Activated B cell treated with CpG ODN at 0.5 μM for 24 hours (primary cell): ENCODE measurements around the gene CELF4. TPM values are rescaled to one million over a fixed set of nuclear protein-coding genes. Genes with fewer than 3 reads are reported as not detected.

ENCODE experiments used
- ATAC-seq: fragments of 200-7000 bp; cut with Tn5 transposase; one replicate; pipeline ENCODE4 v1.10.0; 2021; ENCODE audit warnings: low read depth, mild to moderate bottlenecking, moderate library complexity
- CTCF ChIA-PET: fragments of 350-600 bp; sonication (Branson Sonifier 250); formaldehyde crosslinking; loops from one replicate; lab custom pipeline; 2021; ENCODE audit warnings: antibody characterized with exemption; lab: Charles Lee
- POLR2A ChIA-PET: fragments of 350-600 bp; sonication (Branson Sonifier 250); formaldehyde crosslinking; loops from one replicate; lab custom pipeline; 2021; ENCODE audit warnings: antibody characterized with exemption; lab: Charles Lee
- DNase-seq: peaks from one replicate; pipeline ENCODE4 v3.0.0; 2022
- H3K27ac Mint-ChIP-seq: one replicate; pipeline ENCODE4 v1.8.0; 2020; ENCODE audit warnings: mixed read lengths
- H3K27me3 Mint-ChIP-seq: one replicate; pipeline ENCODE4 v1.8.0; 2021; ENCODE audit warnings: mixed read lengths
- H3K36me3 Mint-ChIP-seq: one replicate; pipeline ENCODE4 v1.8.0; 2021; ENCODE audit warnings: low read depth, mixed read lengths
- H3K4me1 Mint-ChIP-seq: one replicate; pipeline ENCODE4 v1.8.0; 2021; ENCODE audit warnings: mixed read lengths
- H3K4me3 Mint-ChIP-seq: one replicate; pipeline ENCODE4 v1.8.0; 2020; ENCODE audit warnings: mild to moderate bottlenecking, mixed read lengths
- H3K9me3 Mint-ChIP-seq: one replicate; pipeline ENCODE4 v1.8.0; 2020; ENCODE audit warnings: mixed read lengths
- CTCF ChIP-seq: fragments of 200-600 bp; IDR thresholded peaks from one replicate; pipeline ENCODE4 v1.8.0; 2022; ENCODE audit warnings: antibody characterized with exemption, mild to moderate bottlenecking
- intact Hi-C: fragments of 100-400 bp; cut with micrococcal nuclease; formaldehyde crosslinking; loops from one replicate; pipeline ENCODE4 v1.15.1; 2024
- total RNA-seq: library from RNA; stranded (reverse); gene quantifications from 2 replicates; pipeline ENCODE4 v1.2.3, GENCODE V29; 2022

Gene CELF4
- total RNA-seq, 1 donor from 2014 or later = not detected

GRCh38 chr18:37447962-37448888 is 117.4 kb downstream of the CELF4 start:
- Mint-ChIP-seq H3K27me3 (peaks cover 2% of the 10 kb centered on the region), H3K4me3 (no peak overlapping the region), H3K27ac (no peak overlapping the region), H3K36me3 (no peaks in the 10 kb centered on the region), H3K4me1 (no peaks in the 10 kb centered on the region), H3K9me3 (no peaks in the 10 kb centered on the region)
- DNase-seq = no peak
- ChIA-PET CTCF (no interaction called here), POLR2A (no interaction called here)
- ATAC-seq = no peak
- no peak for TF ChIP-seq CTCF
- intact Hi-C loops = no loop called here

GRCh38 chr18:37445836-37446235 is 119.8 kb downstream of the CELF4 start:
- no peaks in the 10 kb centered on the region for H3K4me1 Mint-ChIP-seq
- no peak for ATAC-seq
- intact Hi-C loops = no loop called here

GRCh38 chr18:37445368-37445767 is 120.2 kb downstream of the CELF4 start:
- ATAC-seq = no peak
- ChIA-PET CTCF (no interaction called here), POLR2A (no interaction called here)
- intact Hi-C loops = no loop called here
- Mint-ChIP-seq H3K4me3 (no peak overlapping the region), H3K9me3 (no peaks in the 10 kb centered on the region), H3K27ac (no peak overlapping the region), H3K36me3 (no peaks in the 10 kb centered on the region), H3K27me3 (peaks cover 2% of the 10 kb centered on the region), H3K4me1 (no peaks in the 10 kb centered on the region)
- DNase-seq = no peak
- no peak for TF ChIP-seq CTCF

More at GRCh38 chr18:37445836-37446235, 119.8 kb downstream of the CELF4 start:
- Mint-ChIP-seq H3K27ac (no peak overlapping the region), H3K36me3 (no peaks in the 10 kb centered on the region), H3K9me3 (no peaks in the 10 kb centered on the region), H3K4me3 (no peak overlapping the region), H3K27me3 (peaks cover 2% of the 10 kb centered on the region)
- DNase-seq = no peak
- TF ChIP-seq CTCF = no peak
- POLR2A ChIA-PET = no interaction called here
- CTCF ChIA-PET = no interaction called here

- no peaks in the 10 kb centered on the region for H3K9me3 Mint-ChIP-seq
- H3K36me3 Mint-ChIP-seq = no peaks in the 10 kb centered on the region
- ATAC-seq (no peak), DNase-seq (no peak)
- H3K27ac Mint-ChIP-seq = no peak overlapping the region
- intact Hi-C loops = no loop called here
- H3K27me3 Mint-ChIP-seq = peaks cover 2% of the 10 kb centered on the region
- TF ChIP-seq CTCF = no peak
- H3K4me1 Mint-ChIP-seq = no peaks in the 10 kb centered on the region
- ChIA-PET CTCF (no interaction called here), POLR2A (no interaction called here)
- H3K4me3 Mint-ChIP-seq = no peak overlapping the region
Observed at GRCh38 chr18:37443325-37444055, 122.1 kb downstream of the CELF4 start.

GRCh38 chr18:37442477-37442876 is 123.1 kb downstream of the CELF4 start:
- ATAC-seq (no peak), DNase-seq (no peak)
- Mint-ChIP-seq H3K36me3 (no peaks in the 10 kb centered on the region), H3K9me3 (no peaks in the 10 kb centered on the region), H3K4me3 (no peak overlapping the region), H3K27ac (no peak overlapping the region), H3K4me1 (no peaks in the 10 kb centered on the region), H3K27me3 (peaks cover 2% of the 10 kb centered on the region)
- TF ChIP-seq CTCF = no peak
- CTCF ChIA-PET = no interaction called here
- intact Hi-C loops = no loop called here
- POLR2A ChIA-PET = no interaction called here
